Measurements from ENCODE around the gene NXPE3.

GRCh38 chr3:101848326-101848725, 69.3 kb downstream of the NXPE3 start:
- TF ChIP-seq, protein P1, sequence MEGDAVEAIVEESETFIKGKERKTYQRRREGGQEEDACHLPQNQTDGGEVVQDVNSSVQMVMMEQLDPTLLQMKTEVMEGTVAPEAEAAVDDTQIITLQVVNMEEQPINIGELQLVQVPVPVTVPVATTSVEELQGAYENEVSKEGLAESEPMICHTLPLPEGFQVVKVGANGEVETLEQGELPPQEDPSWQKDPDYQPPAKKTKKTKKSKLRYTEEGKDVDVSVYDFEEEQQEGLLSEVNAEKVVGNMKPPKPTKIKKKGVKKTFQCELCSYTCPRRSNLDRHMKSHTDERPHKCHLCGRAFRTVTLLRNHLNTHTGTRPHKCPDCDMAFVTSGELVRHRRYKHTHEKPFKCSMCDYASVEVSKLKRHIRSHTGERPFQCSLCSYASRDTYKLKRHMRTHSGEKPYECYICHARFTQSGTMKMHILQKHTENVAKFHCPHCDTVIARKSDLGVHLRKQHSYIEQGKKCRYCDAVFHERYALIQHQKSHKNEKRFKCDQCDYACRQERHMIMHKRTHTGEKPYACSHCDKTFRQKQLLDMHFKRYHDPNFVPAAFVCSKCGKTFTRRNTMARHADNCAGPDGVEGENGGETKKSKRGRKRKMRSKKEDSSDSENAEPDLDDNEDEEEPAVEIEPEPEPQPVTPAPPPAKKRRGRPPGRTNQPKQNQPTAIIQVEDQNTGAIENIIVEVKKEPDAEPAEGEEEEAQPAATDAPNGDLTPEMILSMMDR (IDR thresholded peaks at IDR 0.05), result no peak
- TF ChIP-seq POLR2A (IDR thresholded peaks at IDR 0.05), result no peak

All from Peyer's patch (tissue), 4 donors.